Measurements from ENCODE around the gene SEC31B. TPM values are rescaled to one million over a fixed set of nuclear protein-coding genes. Genes with fewer than 3 reads are reported as not detected.

Gene SEC31B
- total and polyA plus RNA-seq, 2 donors from 2014 or later, result 5.6 to 10.6 TPM

DNA sequence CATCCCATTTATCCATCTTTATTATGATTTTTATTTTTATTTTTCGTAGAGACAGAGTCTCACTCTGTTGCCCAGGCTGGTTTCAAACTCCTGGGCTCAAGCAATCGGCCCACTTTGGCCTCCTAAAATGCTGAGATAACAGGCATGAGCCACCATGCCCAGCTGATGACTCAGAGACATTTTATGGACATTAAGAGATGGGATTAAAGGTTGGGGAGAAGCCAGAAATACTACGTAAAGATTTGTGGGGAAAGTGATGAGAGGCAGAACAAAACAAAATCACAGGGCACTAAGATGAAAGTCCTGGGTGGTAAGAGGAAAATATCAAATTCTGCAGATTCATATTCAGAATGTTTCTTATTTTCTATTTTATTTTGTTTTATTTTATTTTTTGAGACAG lies 49.3 kb downstream of the SEC31B start:
- TF ChIP-seq CTCF (IDR thresholded peaks at IDR 0.05; ENCODE audit: borderline replicate concordance, extremely low read depth, insufficient read depth), result no peak
- Histone ChIP-seq H3K36me3 (ENCODE audit: control insufficient read depth in 2 of 3, insufficient read depth in 3 of 3, low read length in 3 of 3) (no peaks in the 10 kb centered on the region), H3K9me3 (ENCODE audit: control insufficient read depth in 2 of 3, insufficient read depth in 1 of 3, low read length in 3 of 3) (no peaks in the 10 kb centered on the region), H3K9ac (ENCODE audit: low read length in 3 of 3) (no peak overlapping the region), H3K4me1 (ENCODE audit: control insufficient read depth in 2 of 3, insufficient read depth in 2 of 3, low read depth in 1 of 3, low read length in 3 of 3) (no peaks in the 10 kb centered on the region), H3K4me3 (ENCODE audit: low read length in 3 of 3) (no peak overlapping the region), H3K27ac (ENCODE audit: low read depth in 2 of 2, low read length in 2 of 2) (no peak overlapping the region), H3K27me3 (ENCODE audit: control insufficient read depth, insufficient read depth, low read length) (no peaks in the 10 kb centered on the region)
- DNase-seq (no peak), FAIRE-seq (no peak)
- intact Hi-C loops (cut with DNase I), result no loop called here

DNA sequence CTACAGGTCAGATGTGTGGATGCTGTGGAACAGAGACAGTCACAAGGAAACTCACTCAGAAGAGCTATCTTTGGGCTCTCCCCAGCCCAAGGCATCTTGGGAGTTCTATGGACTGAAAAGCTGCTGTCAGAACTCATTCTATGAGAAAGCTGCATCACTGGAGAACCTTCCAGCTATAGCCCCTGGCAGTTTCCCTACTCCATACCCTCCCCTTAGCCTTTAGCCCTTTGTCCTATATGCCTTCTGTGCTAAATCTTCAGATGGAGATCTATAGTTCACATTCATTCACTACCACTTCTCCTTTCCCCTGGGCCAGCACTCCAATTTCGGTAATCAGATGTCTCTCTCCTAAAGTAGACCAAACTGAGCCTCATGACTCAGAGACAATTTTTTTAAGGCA lies 49.9 kb downstream of the SEC31B start:
- no peaks in the 10 kb centered on the region for H3K9me3 ChIP-seq (ENCODE audit: control insufficient read depth in 2 of 3, insufficient read depth in 1 of 3, low read length in 3 of 3)
- no peak overlapping the region for H3K9ac ChIP-seq (ENCODE audit: low read length in 3 of 3)
- no peaks in the 10 kb centered on the region for H3K36me3 ChIP-seq (ENCODE audit: control insufficient read depth in 2 of 3, insufficient read depth in 3 of 3, low read length in 3 of 3)
- DNase-seq (no peak), FAIRE-seq (no peak)
- no peak overlapping the region for H3K27ac ChIP-seq (ENCODE audit: low read depth in 2 of 2, low read length in 2 of 2)
- intact Hi-C loops (cut with DNase I), result no loop called here
- H3K27me3 ChIP-seq (ENCODE audit: control insufficient read depth, insufficient read depth, low read length), result no peaks in the 10 kb centered on the region
- no peaks in the 10 kb centered on the region for H3K4me1 ChIP-seq (ENCODE audit: control insufficient read depth in 2 of 3, insufficient read depth in 2 of 3, low read depth in 1 of 3, low read length in 3 of 3)
- no peak for TF ChIP-seq CTCF (IDR thresholded peaks at IDR 0.05; ENCODE audit: borderline replicate concordance, extremely low read depth, insufficient read depth)
- H3K4me3 ChIP-seq (ENCODE audit: low read length in 3 of 3), result no peak overlapping the region

DNA sequence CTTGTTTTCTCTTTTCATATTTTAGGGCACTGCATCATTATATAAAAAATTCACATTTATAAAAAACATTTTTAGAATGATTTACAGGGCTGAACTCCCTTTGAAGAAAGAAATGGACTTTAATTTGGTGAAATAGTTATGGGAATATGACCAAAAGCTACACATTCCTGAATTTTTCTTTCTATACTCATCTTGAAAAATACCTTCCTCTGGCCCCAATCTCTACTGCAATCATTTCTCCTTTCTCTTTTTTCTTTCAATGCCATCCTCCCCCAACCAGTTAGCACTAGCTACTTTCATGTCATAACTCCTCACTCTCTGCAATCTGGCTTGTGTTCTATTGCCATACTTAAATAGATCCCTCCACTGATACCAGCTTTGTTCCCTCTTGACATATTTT lies 50.7 kb downstream of the SEC31B start:
- intact Hi-C loops (cut with DNase I), result no loop called here
- Histone ChIP-seq H3K9me3 (ENCODE audit: control insufficient read depth in 2 of 3, insufficient read depth in 1 of 3, low read length in 3 of 3) (no peaks in the 10 kb centered on the region), H3K27ac (ENCODE audit: low read depth in 2 of 2, low read length in 2 of 2) (no peak overlapping the region), H3K9ac (ENCODE audit: low read length in 3 of 3) (no peak overlapping the region), H3K4me3 (ENCODE audit: low read length in 3 of 3) (no peak overlapping the region), H3K36me3 (ENCODE audit: control insufficient read depth in 2 of 3, insufficient read depth in 3 of 3, low read length in 3 of 3) (no peaks in the 10 kb centered on the region), H3K27me3 (ENCODE audit: control insufficient read depth, insufficient read depth, low read length) (no peaks in the 10 kb centered on the region), H3K4me1 (ENCODE audit: control insufficient read depth in 2 of 3, insufficient read depth in 2 of 3, low read depth in 1 of 3, low read length in 3 of 3) (no peaks in the 10 kb centered on the region)
- TF ChIP-seq CTCF (IDR thresholded peaks at IDR 0.05; ENCODE audit: borderline replicate concordance, extremely low read depth, insufficient read depth), result no peak
- FAIRE-seq, result no peak
- no peak for DNase-seq

DNA sequence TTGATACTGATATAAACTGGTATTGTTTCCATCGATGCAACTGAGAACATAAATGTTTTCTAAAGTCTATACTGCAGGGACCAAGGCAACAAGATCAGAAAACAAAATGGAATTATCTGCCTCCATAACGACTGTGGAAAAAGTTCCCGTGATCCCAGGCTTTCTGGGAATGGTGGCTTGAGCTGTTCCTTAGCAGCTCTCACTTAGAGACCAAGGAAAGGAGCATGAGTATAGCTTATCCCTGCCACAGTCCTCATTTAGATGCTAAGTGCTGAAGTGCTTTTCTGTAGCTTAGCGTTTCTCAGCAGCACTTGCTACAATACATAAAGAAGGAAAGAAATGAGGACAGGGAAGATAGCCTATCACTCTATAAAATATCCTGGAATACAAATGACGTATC lies 51.3 kb downstream of the SEC31B start:
- no peak overlapping the region for H3K27ac ChIP-seq (ENCODE audit: low read depth in 2 of 2, low read length in 2 of 2)
- intact Hi-C loops (cut with DNase I), result no loop called here
- H3K4me3 ChIP-seq (ENCODE audit: low read length in 3 of 3), result no peak overlapping the region
- no peaks in the 10 kb centered on the region for H3K36me3 ChIP-seq (ENCODE audit: control insufficient read depth in 2 of 3, insufficient read depth in 3 of 3, low read length in 3 of 3)
- FAIRE-seq (no peak), DNase-seq (no peak)
- H3K4me1 ChIP-seq (ENCODE audit: control insufficient read depth in 2 of 3, insufficient read depth in 2 of 3, low read depth in 1 of 3, low read length in 3 of 3), result no peaks in the 10 kb centered on the region
- no peak for TF ChIP-seq CTCF (IDR thresholded peaks at IDR 0.05; ENCODE audit: borderline replicate concordance, extremely low read depth, insufficient read depth)
- no peaks in the 10 kb centered on the region for H3K27me3 ChIP-seq (ENCODE audit: control insufficient read depth, insufficient read depth, low read length)
- no peaks in the 10 kb centered on the region for H3K9me3 ChIP-seq (ENCODE audit: control insufficient read depth in 2 of 3, insufficient read depth in 1 of 3, low read length in 3 of 3)
- no peak overlapping the region for H3K9ac ChIP-seq (ENCODE audit: low read length in 3 of 3)

All from kidney (tissue), 14 donors.